ENCODE measurements around the gene NT5C1A.

The NT5C1A gene

DNA sequence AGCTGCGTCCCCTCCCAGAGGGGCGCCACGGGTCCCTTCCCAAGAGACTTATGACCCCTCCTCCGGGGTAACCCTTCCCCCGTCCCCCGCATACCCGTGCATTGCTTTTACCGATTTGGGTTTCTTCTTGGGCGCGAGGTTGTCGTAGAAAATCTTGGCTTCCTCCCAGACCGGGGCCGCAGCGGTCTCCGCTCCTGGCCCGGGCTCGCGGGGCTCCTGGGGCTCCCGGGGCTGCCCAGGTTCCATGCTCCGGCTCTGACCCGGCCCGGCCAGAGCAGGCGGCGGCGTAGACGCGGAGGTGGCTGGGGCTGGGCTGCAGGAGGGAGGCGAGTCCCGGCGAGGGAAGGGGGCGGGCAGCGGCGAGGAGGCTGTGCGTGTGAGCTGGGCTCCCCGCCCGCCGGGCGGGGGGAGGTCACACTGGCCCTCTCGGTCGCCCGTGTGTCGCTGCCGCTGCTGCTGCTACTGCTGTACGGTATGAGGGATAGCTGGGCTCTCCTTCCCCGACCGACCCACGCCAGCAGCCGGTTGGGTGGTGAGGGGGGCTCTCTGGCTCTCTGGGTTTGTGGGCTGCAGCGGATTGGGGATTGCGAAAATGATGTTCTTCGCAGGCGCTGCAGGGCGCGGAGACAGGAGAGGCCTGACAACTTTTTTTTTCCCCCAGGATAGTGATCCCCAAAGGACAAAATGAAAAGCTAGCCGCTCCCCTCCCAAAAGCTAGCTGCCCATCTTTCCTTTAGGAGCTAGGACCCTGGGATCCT, at the start of gene NT5C1A:
TSS of gene NT5C1A (minus strand) at position 315 of the 758 bp plus-strand sequence. CDS start at position 246, 69 bp downstream.
- H3K36me3 ChIP-seq (ENCODE audit: insufficient read depth, low read length) = no peaks in the 10 kb centered on the region
- H3K9me3 ChIP-seq (ENCODE audit: control insufficient read depth, insufficient read depth, low read length) = no peaks in the 10 kb centered on the region
- H3K4me1 ChIP-seq (ENCODE audit: insufficient read depth, low read length) = no peaks in the 10 kb centered on the region
- peak within 1 kb of the TSS; percentile 27; the same call in 1 of the 2 replicates for H3K9ac ChIP-seq (ENCODE audit: low read depth, low read length)

DNA sequence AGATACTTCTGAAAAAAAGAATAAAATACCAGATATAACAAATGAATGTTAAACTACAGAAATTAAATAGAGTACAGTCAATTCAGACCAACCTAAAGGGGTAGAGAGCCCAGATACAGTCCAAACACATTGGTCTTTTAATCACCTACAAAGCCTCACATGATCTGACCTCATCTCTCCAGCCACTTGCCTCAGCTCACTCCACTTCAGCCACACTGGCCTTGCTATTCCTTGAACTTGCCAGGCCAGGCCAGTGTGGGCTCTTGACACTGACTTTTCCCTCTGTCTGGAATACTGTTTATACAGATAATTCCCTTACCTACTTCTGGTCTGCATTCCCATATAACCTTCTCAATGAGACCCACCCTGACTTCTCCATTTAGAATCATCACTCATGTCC, 49.8 kb upstream of the NT5C1A start:
- no peaks in the 10 kb centered on the region for H3K36me3 ChIP-seq (ENCODE audit: insufficient read depth, low read length)
- H3K4me1 ChIP-seq (ENCODE audit: insufficient read depth, low read length) = no peaks in the 10 kb centered on the region
- H3K9ac ChIP-seq (ENCODE audit: low read depth, low read length) = no peak overlapping the region
- H3K9me3 ChIP-seq (ENCODE audit: control insufficient read depth, insufficient read depth, low read length) = no peaks in the 10 kb centered on the region

GRCh38 chr1:39720094-39720999, 48.4 kb upstream of the NT5C1A start:
- Histone ChIP-seq H3K9me3 (ENCODE audit: control insufficient read depth, insufficient read depth, low read length) (no peaks in the 10 kb centered on the region), H3K9ac (ENCODE audit: low read depth, low read length) (no peak overlapping the region), H3K36me3 (ENCODE audit: insufficient read depth, low read length) (no peaks in the 10 kb centered on the region), H3K4me1 (ENCODE audit: insufficient read depth, low read length) (no peaks in the 10 kb centered on the region)

DNA sequence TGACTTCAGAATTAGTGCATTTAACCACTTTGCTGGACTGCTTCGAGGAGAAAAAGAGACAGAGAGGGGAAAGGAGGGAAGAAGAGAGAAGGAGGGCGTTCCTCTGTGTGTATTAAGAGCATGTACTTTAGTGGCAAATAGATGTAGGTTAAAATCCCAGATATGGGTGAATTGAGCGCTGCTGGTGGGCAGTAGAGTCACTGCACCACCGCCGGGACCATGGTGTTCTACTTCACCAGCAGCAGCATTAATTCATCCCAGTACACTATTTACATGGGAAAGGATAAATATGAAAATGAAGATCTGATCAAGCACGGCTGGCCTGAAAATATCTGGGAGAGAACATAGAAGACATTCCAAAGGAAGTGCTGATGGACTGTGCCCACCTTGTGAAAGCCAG, 45.9 kb upstream of the NT5C1A start:
- Histone ChIP-seq H3K9me3 (ENCODE audit: control insufficient read depth, insufficient read depth, low read length) (no peaks in the 10 kb centered on the region), H3K9ac (ENCODE audit: low read depth, low read length) (no peak overlapping the region), H3K36me3 (ENCODE audit: insufficient read depth, low read length) (no peaks in the 10 kb centered on the region), H3K4me1 (ENCODE audit: insufficient read depth, low read length) (no peaks in the 10 kb centered on the region)

- H3K9ac ChIP-seq (ENCODE audit: low read depth, low read length) = no peak overlapping the region
- no peaks in the 10 kb centered on the region for H3K9me3 ChIP-seq (ENCODE audit: control insufficient read depth, insufficient read depth, low read length)
Measured at GRCh38 chr1:39713557-39713956, 41.6 kb upstream of the NT5C1A start.

DNA sequence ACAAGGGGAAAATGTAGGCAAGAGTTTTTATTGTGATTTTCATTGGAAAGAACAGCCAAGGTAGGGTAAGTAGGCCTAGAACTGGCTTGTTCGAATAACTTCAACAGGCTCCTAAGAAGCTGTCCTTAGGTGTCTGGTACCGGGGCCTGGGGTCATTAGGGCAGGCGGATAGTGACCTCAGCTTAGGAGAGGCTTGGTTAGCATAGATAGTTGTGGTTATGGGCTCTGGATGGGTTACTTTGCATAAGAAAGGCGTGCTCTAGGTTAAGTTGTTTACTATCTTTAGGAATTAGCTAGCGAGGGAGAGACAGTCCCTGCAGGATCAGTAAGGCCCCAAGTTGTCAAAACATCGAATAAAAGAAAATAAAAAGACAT, 40.0 kb upstream of the NT5C1A start:
- Histone ChIP-seq H3K36me3 (ENCODE audit: insufficient read depth, low read length) (no peaks in the 10 kb centered on the region), H3K9me3 (ENCODE audit: control insufficient read depth, insufficient read depth, low read length) (no peaks in the 10 kb centered on the region), H3K9ac (ENCODE audit: low read depth, low read length) (no peak overlapping the region)

More at GRCh38 chr1:39713557-39713956, 41.6 kb upstream of the NT5C1A start:
- Histone ChIP-seq H3K36me3 (ENCODE audit: insufficient read depth, low read length) (no peaks in the 10 kb centered on the region), H3K4me1 (ENCODE audit: insufficient read depth, low read length) (no peaks in the 10 kb centered on the region)

GRCh38 chr1:39711104-39711965, 39.4 kb upstream of the NT5C1A start:
- Histone ChIP-seq H3K9ac (ENCODE audit: low read depth, low read length) (no peak overlapping the region), H3K36me3 (ENCODE audit: insufficient read depth, low read length) (no peaks in the 10 kb centered on the region), H3K9me3 (ENCODE audit: control insufficient read depth, insufficient read depth, low read length) (no peaks in the 10 kb centered on the region), H3K4me1 (ENCODE audit: insufficient read depth, low read length) (no peaks in the 10 kb centered on the region)

More for the DNA sequence above, 40.0 kb upstream of the NT5C1A start:
- no peaks in the 10 kb centered on the region for H3K4me1 ChIP-seq (ENCODE audit: insufficient read depth, low read length)

GRCh38 chr1:39707506-39707905, 35.6 kb upstream of the NT5C1A start:
- Histone ChIP-seq H3K36me3 (ENCODE audit: insufficient read depth, low read length) (no peaks in the 10 kb centered on the region), H3K9me3 (ENCODE audit: control insufficient read depth, insufficient read depth, low read length) (no peaks in the 10 kb centered on the region)

GRCh38 chr1:39704757-39705156, 32.9 kb upstream of the NT5C1A start:
- peaks cover 6% of the 10 kb centered on the region; the same call in 1 of the 2 replicates for H3K4me1 ChIP-seq (ENCODE audit: insufficient read depth, low read length)
- H3K36me3 ChIP-seq (ENCODE audit: insufficient read depth, low read length) = no peaks in the 10 kb centered on the region
- no peaks in the 10 kb centered on the region for H3K9me3 ChIP-seq (ENCODE audit: control insufficient read depth, insufficient read depth, low read length)
- H3K9ac ChIP-seq (ENCODE audit: low read depth, low read length) = no peak overlapping the region

More at GRCh38 chr1:39707506-39707905, 35.6 kb upstream of the NT5C1A start:
- Histone ChIP-seq H3K4me1 (ENCODE audit: insufficient read depth, low read length) (no peaks in the 10 kb centered on the region), H3K9ac (ENCODE audit: low read depth, low read length) (no peak overlapping the region)

GRCh38 chr1:39701049-39701439, 29.1 kb upstream of the NT5C1A start:
- peaks cover 6% of the 10 kb centered on the region; the same call in 1 of the 2 replicates for H3K4me1 ChIP-seq (ENCODE audit: insufficient read depth, low read length)
- peak overlapping the region; percentile 36; the same call in 1 of the 2 replicates for H3K9ac ChIP-seq (ENCODE audit: low read depth, low read length)
- H3K9me3 ChIP-seq (ENCODE audit: control insufficient read depth, insufficient read depth, low read length) = no peaks in the 10 kb centered on the region
- no peaks in the 10 kb centered on the region for H3K36me3 ChIP-seq (ENCODE audit: insufficient read depth, low read length)

DNA sequence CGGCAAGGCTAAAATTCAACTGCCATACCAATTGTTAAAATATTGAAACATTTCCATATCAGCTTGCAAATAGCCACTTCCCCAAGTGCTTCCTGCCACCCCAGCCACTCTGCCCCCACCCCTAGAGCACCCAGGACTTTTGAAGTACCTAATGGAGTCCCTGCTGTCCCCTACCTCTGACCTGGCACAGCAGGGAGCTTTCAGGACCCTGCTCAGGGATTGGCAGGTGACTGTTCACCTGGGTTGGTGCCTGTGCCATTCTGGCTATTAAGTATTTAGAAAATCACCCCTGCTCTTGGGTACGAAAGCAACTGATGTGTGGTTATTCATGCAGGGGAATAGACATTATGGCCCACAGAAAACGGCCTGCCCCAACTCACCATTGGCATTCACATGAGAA, 28.4 kb upstream of the NT5C1A start:
- Histone ChIP-seq H3K4me1 (ENCODE audit: insufficient read depth, low read length) (peaks cover 6% of the 10 kb centered on the region; the same call in 1 of the 2 replicates), H3K36me3 (ENCODE audit: insufficient read depth, low read length) (no peaks in the 10 kb centered on the region), H3K9ac (ENCODE audit: low read depth, low read length) (no peak overlapping the region), H3K9me3 (ENCODE audit: control insufficient read depth, insufficient read depth, low read length) (no peaks in the 10 kb centered on the region)

GRCh38 chr1:39699419-39699818, 27.5 kb upstream of the NT5C1A start:
- H3K4me1 ChIP-seq (ENCODE audit: insufficient read depth, low read length) = peaks cover 6% of the 10 kb centered on the region; the same call in 1 of the 2 replicates
- no peak overlapping the region for H3K9ac ChIP-seq (ENCODE audit: low read depth, low read length)
- no peaks in the 10 kb centered on the region for H3K36me3 ChIP-seq (ENCODE audit: insufficient read depth, low read length)
- H3K9me3 ChIP-seq (ENCODE audit: control insufficient read depth, insufficient read depth, low read length) = no peaks in the 10 kb centered on the region

- Histone ChIP-seq H3K9me3 (ENCODE audit: control insufficient read depth, insufficient read depth, low read length) (no peaks in the 10 kb centered on the region), H3K4me1 (ENCODE audit: insufficient read depth, low read length) (peaks cover 6% of the 10 kb centered on the region; the same call in 1 of the 2 replicates), H3K36me3 (ENCODE audit: insufficient read depth, low read length) (no peaks in the 10 kb centered on the region), H3K9ac (ENCODE audit: low read depth, low read length) (no peak overlapping the region)
Measured at GRCh38 chr1:39698568-39698967, 26.7 kb upstream of the NT5C1A start.

DNA sequence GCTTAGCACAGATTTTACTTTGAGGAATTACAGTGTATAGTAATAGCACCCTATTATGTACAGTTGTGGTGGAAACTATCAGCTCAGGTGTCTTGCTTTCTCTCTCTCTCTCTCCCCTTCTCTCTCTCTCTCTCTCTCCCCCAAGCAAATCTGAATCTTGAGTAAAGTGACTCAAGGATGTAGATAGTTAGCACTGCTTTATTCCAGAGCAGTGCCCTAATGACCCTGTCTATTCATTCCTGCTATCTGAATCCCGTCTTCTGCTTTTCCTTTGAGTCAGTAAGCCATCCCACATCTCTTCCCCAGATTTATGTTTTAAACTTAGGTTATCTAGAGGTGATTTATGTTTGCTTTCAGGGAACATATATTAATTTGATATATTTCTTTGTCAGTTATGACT, 24.5 kb upstream of the NT5C1A start:
- Histone ChIP-seq H3K9me3 (ENCODE audit: control insufficient read depth, insufficient read depth, low read length) (no peaks in the 10 kb centered on the region), H3K36me3 (ENCODE audit: insufficient read depth, low read length) (no peaks in the 10 kb centered on the region), H3K9ac (ENCODE audit: low read depth, low read length) (no peak overlapping the region), H3K4me1 (ENCODE audit: insufficient read depth, low read length) (peaks cover 6% of the 10 kb centered on the region; the same call in 1 of the 2 replicates)
